Measurements from ENCODE around the gene GCH1.

DNA sequence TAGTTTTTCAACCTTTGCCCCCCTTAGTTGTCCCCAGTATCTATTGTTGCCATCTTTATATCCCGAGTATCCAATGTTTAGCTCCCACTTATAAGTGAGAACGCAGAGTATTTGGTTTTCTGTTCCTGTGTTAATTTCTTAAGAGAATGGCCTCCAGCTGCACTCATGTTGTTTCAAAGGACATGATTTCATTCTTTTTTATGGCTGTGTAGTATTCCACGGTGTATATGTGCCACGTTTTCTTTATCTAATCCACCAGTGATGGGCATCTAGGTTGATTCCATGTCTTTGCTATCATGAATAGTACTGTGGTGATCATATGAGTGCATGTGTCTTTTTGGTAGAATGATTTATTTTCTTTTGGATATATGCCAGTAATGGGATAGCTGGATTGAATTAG, 72.0 kb downstream of the GCH1 start:
- TF ChIP-seq, protein P1, sequence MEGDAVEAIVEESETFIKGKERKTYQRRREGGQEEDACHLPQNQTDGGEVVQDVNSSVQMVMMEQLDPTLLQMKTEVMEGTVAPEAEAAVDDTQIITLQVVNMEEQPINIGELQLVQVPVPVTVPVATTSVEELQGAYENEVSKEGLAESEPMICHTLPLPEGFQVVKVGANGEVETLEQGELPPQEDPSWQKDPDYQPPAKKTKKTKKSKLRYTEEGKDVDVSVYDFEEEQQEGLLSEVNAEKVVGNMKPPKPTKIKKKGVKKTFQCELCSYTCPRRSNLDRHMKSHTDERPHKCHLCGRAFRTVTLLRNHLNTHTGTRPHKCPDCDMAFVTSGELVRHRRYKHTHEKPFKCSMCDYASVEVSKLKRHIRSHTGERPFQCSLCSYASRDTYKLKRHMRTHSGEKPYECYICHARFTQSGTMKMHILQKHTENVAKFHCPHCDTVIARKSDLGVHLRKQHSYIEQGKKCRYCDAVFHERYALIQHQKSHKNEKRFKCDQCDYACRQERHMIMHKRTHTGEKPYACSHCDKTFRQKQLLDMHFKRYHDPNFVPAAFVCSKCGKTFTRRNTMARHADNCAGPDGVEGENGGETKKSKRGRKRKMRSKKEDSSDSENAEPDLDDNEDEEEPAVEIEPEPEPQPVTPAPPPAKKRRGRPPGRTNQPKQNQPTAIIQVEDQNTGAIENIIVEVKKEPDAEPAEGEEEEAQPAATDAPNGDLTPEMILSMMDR (IDR thresholded peaks at IDR 0.05; ENCODE audit: low read length) = no peak
- TF ChIP-seq EZH2 (optimal IDR thresholded peaks at IDR 0.05; ENCODE audit: low read depth, low read length) (no peak), EZH2phosphoT487 (IDR thresholded peaks at IDR 0.05; ENCODE audit: low read length) (no peak)

Data from MM.1S (cell line).